ENCODE measurements around the gene CACNG6.
A peak's percentile ranks its signal among the peaks of the same experiment; 100 is the strongest.

CACNG6 gene

GRCh38 chr19:54047616-54048015, 56.2 kb downstream of the CACNG6 start:
- peak; percentile 40 for DNase-seq
